Measurements from ENCODE around the gene MDM2.
"Not testable (repeated sequence)": the region's sequence is repeated elsewhere in the genome, so short reads cannot be mapped to it uniquely, and the experiment has no call there.

The MDM2 gene

DNA sequence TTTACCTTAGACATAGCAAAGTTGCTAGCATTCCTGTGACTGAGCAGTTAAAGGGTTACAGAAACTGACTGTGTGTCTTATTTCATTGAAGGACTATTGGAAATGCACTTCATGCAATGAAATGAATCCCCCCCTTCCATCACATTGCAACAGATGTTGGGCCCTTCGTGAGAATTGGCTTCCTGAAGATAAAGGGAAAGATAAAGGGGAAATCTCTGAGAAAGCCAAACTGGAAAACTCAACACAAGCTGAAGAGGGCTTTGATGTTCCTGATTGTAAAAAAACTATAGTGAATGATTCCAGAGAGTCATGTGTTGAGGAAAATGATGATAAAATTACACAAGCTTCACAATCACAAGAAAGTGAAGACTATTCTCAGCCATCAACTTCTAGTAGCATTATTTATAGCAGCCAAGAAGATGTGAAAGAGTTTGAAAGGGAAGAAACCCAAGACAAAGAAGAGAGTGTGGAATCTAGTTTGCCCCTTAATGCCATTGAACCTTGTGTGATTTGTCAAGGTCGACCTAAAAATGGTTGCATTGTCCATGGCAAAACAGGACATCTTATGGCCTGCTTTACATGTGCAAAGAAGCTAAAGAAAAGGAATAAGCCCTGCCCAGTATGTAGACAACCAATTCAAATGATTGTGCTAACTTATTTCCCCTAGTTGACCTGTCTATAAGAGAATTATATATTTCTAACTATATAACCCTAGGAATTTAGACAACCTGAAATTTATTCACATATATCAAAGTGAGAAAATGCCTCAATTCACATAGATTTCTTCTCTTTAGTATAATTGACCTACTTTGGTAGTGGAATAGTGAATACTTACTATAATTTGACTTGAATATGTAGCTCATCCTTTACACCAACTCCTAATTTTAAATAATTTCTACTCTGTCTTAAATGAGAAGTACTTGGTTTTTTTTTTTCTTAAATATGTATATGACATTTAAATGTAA is 31.5 kb downstream of the MDM2 start:
- peaks cover 61% of the 10 kb centered on the region for H3K36me3 ChIP-seq (replicated peaks; ENCODE audit: low read depth, low read length)

DNA sequence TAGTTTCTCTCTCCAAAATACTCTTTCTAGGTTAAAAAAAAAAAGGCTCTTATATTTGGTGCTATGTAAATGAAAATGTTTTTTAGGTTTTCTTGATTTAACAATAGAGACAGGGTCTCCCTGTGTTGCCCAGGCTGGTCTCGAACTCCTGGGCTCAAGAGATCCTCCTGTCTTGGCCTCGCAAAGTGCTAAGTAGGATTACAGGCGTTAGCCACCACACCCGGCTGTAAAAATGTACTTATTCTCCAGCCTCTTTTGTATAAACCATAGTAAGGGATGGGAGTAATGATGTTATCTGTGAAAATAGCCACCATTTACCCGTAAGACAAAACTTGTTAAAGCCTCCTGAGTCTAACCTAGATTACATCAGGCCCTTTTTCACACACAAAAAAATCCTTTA is 33.2 kb downstream of the MDM2 start:
- H2AFZ ChIP-seq (ENCODE audit: low read depth, low read length); H3K27ac ChIP-seq (ENCODE audit: low read length); H3K27me3 ChIP-seq (ENCODE audit: low read depth, low read length); H3K9me3 ChIP-seq (ENCODE audit: insufficient read depth, low read length); H3K4me3 ChIP-seq (ENCODE audit: low read length); H3K4me2 ChIP-seq (ENCODE audit: low read length); H3K9ac ChIP-seq (ENCODE audit: low read length); H3K4me1 ChIP-seq (ENCODE audit: low read length): not testable (repeated sequence)
- peaks cover 63% of the 10 kb centered on the region for H3K36me3 ChIP-seq (replicated peaks; ENCODE audit: low read depth, low read length)
- peaks cover 29% of the 10 kb centered on the region for H3K79me2 ChIP-seq (ENCODE audit: low read length)
- peaks cover 29% of the 10 kb centered on the region for H4K20me1 ChIP-seq (ENCODE audit: insufficient read depth, low read length)

More for the DNA sequence above, 31.5 kb downstream of the MDM2 start:
- peaks cover 34% of the 10 kb centered on the region for H4K20me1 ChIP-seq (ENCODE audit: insufficient read depth, low read length)
- no peak overlapping the region for H3K27ac ChIP-seq (ENCODE audit: low read length)
- H3K9me3 ChIP-seq (ENCODE audit: insufficient read depth, low read length): no peaks in the 10 kb centered on the region
- no peak overlapping the region for H3K9ac ChIP-seq (ENCODE audit: low read length)
- H2AFZ ChIP-seq (ENCODE audit: low read depth, low read length): no peak overlapping the region
- no peaks in the 10 kb centered on the region for H3K27me3 ChIP-seq (ENCODE audit: low read depth, low read length)
- no peak overlapping the region for H3K4me2 ChIP-seq (ENCODE audit: low read length)
- H3K4me1 ChIP-seq (ENCODE audit: low read length): no peaks in the 10 kb centered on the region
- TF ChIP-seq, protein P1, sequence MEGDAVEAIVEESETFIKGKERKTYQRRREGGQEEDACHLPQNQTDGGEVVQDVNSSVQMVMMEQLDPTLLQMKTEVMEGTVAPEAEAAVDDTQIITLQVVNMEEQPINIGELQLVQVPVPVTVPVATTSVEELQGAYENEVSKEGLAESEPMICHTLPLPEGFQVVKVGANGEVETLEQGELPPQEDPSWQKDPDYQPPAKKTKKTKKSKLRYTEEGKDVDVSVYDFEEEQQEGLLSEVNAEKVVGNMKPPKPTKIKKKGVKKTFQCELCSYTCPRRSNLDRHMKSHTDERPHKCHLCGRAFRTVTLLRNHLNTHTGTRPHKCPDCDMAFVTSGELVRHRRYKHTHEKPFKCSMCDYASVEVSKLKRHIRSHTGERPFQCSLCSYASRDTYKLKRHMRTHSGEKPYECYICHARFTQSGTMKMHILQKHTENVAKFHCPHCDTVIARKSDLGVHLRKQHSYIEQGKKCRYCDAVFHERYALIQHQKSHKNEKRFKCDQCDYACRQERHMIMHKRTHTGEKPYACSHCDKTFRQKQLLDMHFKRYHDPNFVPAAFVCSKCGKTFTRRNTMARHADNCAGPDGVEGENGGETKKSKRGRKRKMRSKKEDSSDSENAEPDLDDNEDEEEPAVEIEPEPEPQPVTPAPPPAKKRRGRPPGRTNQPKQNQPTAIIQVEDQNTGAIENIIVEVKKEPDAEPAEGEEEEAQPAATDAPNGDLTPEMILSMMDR (IDR thresholded peaks at IDR 0.05; ENCODE audit: low read depth, low read length): no peak
- no peak for TF ChIP-seq EZH2phosphoT487 (IDR thresholded peaks at IDR 0.05; ENCODE audit: low read depth)
- H3K4me3 ChIP-seq (ENCODE audit: low read length): no peak overlapping the region
- H3K79me2 ChIP-seq (ENCODE audit: low read length): peaks cover 33% of the 10 kb centered on the region

DNA sequence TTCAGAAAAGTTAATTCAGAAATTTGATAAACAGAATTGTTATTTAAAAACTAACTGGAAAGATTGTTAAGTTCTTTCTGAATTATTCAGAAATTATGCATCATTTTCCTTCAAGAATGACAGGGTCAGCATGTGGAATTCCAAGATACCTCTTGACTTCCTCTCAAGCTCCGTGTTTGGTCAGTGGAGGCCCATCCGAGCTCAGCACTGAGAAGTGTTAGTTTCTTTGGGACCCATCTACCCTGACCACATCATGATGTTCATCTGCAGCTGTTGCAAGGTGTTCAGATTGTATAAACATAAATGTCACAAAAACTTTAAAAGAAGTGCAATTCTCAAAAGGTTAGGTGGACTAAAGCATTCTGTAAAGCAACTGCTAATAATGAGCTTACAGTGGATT is 33.7 kb downstream of the MDM2 start:
- H3K27ac ChIP-seq (ENCODE audit: low read length): no peak overlapping the region
- TF ChIP-seq, protein P1 (IDR thresholded peaks at IDR 0.05; ENCODE audit: low read depth, low read length): no peak
- no peak for TF ChIP-seq EZH2phosphoT487 (IDR thresholded peaks at IDR 0.05; ENCODE audit: low read depth)
- H3K9ac ChIP-seq (ENCODE audit: low read length): no peak overlapping the region
- H3K9me3 ChIP-seq (ENCODE audit: insufficient read depth, low read length): no peaks in the 10 kb centered on the region
- H3K27me3 ChIP-seq (ENCODE audit: low read depth, low read length): no peaks in the 10 kb centered on the region
- H4K20me1 ChIP-seq (ENCODE audit: insufficient read depth, low read length): peaks cover 29% of the 10 kb centered on the region
- H3K4me1 ChIP-seq (ENCODE audit: low read length): no peaks in the 10 kb centered on the region
- H3K36me3 ChIP-seq (replicated peaks; ENCODE audit: low read depth, low read length): peaks cover 63% of the 10 kb centered on the region
- H3K4me2 ChIP-seq (ENCODE audit: low read length): no peak overlapping the region
- H3K4me3 ChIP-seq (ENCODE audit: low read length): no peak overlapping the region
- peaks cover 29% of the 10 kb centered on the region for H3K79me2 ChIP-seq (ENCODE audit: low read length)
- no peak overlapping the region for H2AFZ ChIP-seq (ENCODE audit: low read depth, low read length)

DNA sequence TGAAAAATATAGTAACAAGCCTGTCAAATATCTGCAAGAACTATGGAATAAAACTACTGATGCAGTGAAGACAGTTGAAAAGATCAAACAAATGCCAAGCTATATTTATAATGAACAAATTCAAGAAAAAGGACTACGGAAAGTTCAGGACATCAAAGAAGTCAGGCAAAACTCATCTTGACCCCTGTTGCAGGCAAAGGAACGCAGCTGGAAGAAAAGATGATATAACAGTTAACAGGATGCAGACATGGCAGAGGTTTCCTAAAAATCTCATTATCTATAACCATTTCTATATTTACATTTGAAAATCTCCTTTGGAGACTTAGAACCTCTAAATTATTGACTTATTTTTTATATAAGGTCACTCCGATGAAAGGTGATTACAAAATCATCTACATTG is 34.1 kb downstream of the MDM2 start:
- H4K20me1 ChIP-seq (ENCODE audit: insufficient read depth, low read length): peaks cover 29% of the 10 kb centered on the region
- no peak overlapping the region for H3K4me2 ChIP-seq (ENCODE audit: low read length)
- peaks cover 27% of the 10 kb centered on the region for H3K79me2 ChIP-seq (ENCODE audit: low read length)
- no peaks in the 10 kb centered on the region for H3K9me3 ChIP-seq (ENCODE audit: insufficient read depth, low read length)
- peaks cover 62% of the 10 kb centered on the region for H3K36me3 ChIP-seq (replicated peaks; ENCODE audit: low read depth, low read length)
- no peak overlapping the region for H3K9ac ChIP-seq (ENCODE audit: low read length)
- no peak overlapping the region for H3K4me3 ChIP-seq (ENCODE audit: low read length)
- H3K27ac ChIP-seq (ENCODE audit: low read length): no peak overlapping the region
- H3K27me3 ChIP-seq (ENCODE audit: low read depth, low read length): no peaks in the 10 kb centered on the region
- H2AFZ ChIP-seq (ENCODE audit: low read depth, low read length): no peak overlapping the region
- H3K4me1 ChIP-seq (ENCODE audit: low read length): no peaks in the 10 kb centered on the region
- TF ChIP-seq, protein P1 (IDR thresholded peaks at IDR 0.05; ENCODE audit: low read depth, low read length): no peak
- TF ChIP-seq EZH2phosphoT487 (IDR thresholded peaks at IDR 0.05; ENCODE audit: low read depth): no peak

Data from OCI-LY3 (cell line).